SK-N-SH (cell line): ENCODE data around the gene ECHDC1. TPM values are rescaled to one million over a fixed set of nuclear protein-coding genes. Genes with fewer than 3 reads are reported as not detected.

ENCODE experiments used
- CTCF ChIA-PET: fragments of 300-600, 350-600 bp; formaldehyde crosslinking; extraction: SDS; loops from one replicate; lab custom pipeline; 2021; lab: Yijun Ruan, JAX
- POLR2A ChIA-PET: fragments of 350-600 bp; sonication (Branson Sonifier 250); formaldehyde crosslinking; extraction: SDS; loops from one replicate; lab custom pipeline; 2020; ENCODE audit warnings: antibody characterized with exemption, inconsistent platforms; lab: Yijun Ruan, JAX
- DNase-seq: peaks from one replicate; pipeline ENCODE4 v3.0.0; 2012
- H2AFZ ChIP-seq: fragments of 200-600 bp; sonication (generic); 2 replicates; pipeline ENCODE4 v1.8.1; 2016; ENCODE audit warnings: antibody characterized with exemption, mild to moderate bottlenecking, low read depth
- H3F3A ChIP-seq: fragments of 200-600 bp; sonication (generic); replicated peaks from 2 replicates; pipeline ENCODE3; 2016; ENCODE audit warnings: antibody characterized with exemption, mild to moderate bottlenecking; ENCODE audit not compliant: insufficient read depth
- H3K27ac ChIP-seq, 2 experiments: fragments of 200-500 bp in 1 of 2; fragments of 200-600 bp in 1 of 2; sonication (Bioruptor generic) in 1 of 2; sonication (generic), shearing (Covaris generic) in 1 of 2; 2 replicates each; pipeline versions ENCODE4 v1.5.1 to v1.6.1; 2014 to 2016; ENCODE audit warnings: low read depth in 2 of 2, inconsistent platforms in 1 of 2, low read length in 1 of 2, mild to moderate bottlenecking in 1 of 2, mixed read lengths in 1 of 2
- H3K27me3 ChIP-seq: fragments of 200-600 bp; sonication (generic), shearing (Covaris generic); 2 replicates; pipeline ENCODE4 v1.6.1; 2016; ENCODE audit warnings: mixed run types; ENCODE audit not compliant: insufficient read depth
- H3K36me3 ChIP-seq, 2 experiments: fragments of 200-500 bp in 1 of 2; fragments of 200-600 bp in 1 of 2; sonication (Bioruptor generic) in 1 of 2; sonication (generic) in 1 of 2; replicated peaks in 1 of 2; 2 replicates each; pipeline versions ENCODE3 to v1.5.1; 2014 to 2016; ENCODE audit warnings: low read length in 1 of 2, mild to moderate bottlenecking in 1 of 2; ENCODE audit not compliant: insufficient read depth in 2 of 2, control insufficient read depth in 1 of 2
- H3K4me1 ChIP-seq, 2 experiments: fragments of 200-500 bp in 1 of 2; fragments of 200-600 bp in 1 of 2; sonication (Bioruptor generic) in 1 of 2; sonication (generic), shearing (Covaris generic) in 1 of 2; 2 replicates each; pipeline versions ENCODE4 v1.5.1 to v1.6.1; 2014 to 2016; ENCODE audit warnings: low read depth in 1 of 2, low read length in 1 of 2, mixed run types in 1 of 2; ENCODE audit not compliant: insufficient read depth in 2 of 2, control insufficient read depth in 1 of 2
- H3K4me2 ChIP-seq: fragments of 200-600 bp; sonication (generic), shearing (Covaris generic); 2 replicates; pipeline ENCODE4 v1.6.1; 2017; ENCODE audit warnings: mixed run types
- H3K4me3 ChIP-seq, 2 experiments: fragments of 200-500 bp in 1 of 2; fragments of 200-600 bp in 1 of 2; sonication (Bioruptor generic) in 1 of 2; sonication (generic), shearing (Covaris generic) in 1 of 2; 2 replicates each; pipeline versions ENCODE4 v1.5.1 to v1.8.1; 2014 to 2016; ENCODE audit warnings: low read depth in 2 of 2, inconsistent platforms in 1 of 2, low read length in 1 of 2, mild to moderate bottlenecking in 1 of 2, mixed read lengths in 1 of 2, moderate library complexity in 1 of 2
- H3K79me2 ChIP-seq: fragments of 200-600 bp; sonication (generic); 2 replicates; pipeline ENCODE4 v1.8.1; 2017; ENCODE audit warnings: mild to moderate bottlenecking; ENCODE audit not compliant: insufficient read depth
- H3K9ac ChIP-seq: fragments of 200-600 bp; sonication (generic); 2 replicates; pipeline ENCODE4 v1.6.1; 2017; ENCODE audit warnings: mixed run types
- H3K9me2 ChIP-seq: fragments of 200-600 bp; sonication (generic); 2 replicates; pipeline ENCODE4 v1.6.1; 2017; ENCODE audit warnings: mixed run types
- H3K9me3 ChIP-seq: fragments of 200-600 bp; sonication (generic); 2 replicates; pipeline ENCODE4 v1.6.1; 2017; ENCODE audit warnings: mixed run types, mild to moderate bottlenecking, moderate library complexity
- H4K20me1 ChIP-seq: fragments of 200-600 bp; sonication (generic); 2 replicates; pipeline ENCODE4 v1.6.1; 2017; ENCODE audit warnings: mild to moderate bottlenecking, mixed run types; ENCODE audit not compliant: insufficient read depth
- CHD2 ChIP-seq: fragments of 150-350 bp; IDR thresholded peaks from 2 replicates; pipeline ENCODE4 v1.6.1; 2018; ENCODE audit warnings: low read length; ENCODE audit not compliant: partially characterized antibody
- CTCF ChIP-seq: fragments of 200-600 bp; sonication (generic); IDR thresholded peaks from 2 replicates; pipeline ENCODE4 v1.6.1; 2017; ENCODE audit warnings: antibody characterized with exemption, mild to moderate bottlenecking, moderate library complexity
- EP300 ChIP-seq, 2 experiments: IDR thresholded peaks; 2 replicates each; pipeline versions ENCODE4 v1.4.0 to v1.6.1; 2012; ENCODE audit warnings: borderline replicate concordance in 1 of 2, low read depth in 1 of 2, low read length in 1 of 2
- FOSL2 ChIP-seq: IDR thresholded peaks from 2 replicates; pipeline ENCODE4 v1.4.0; 2012; ENCODE audit warnings: low read depth, mild to moderate bottlenecking, moderate library complexity, borderline replicate concordance
- FOXM1 ChIP-seq: IDR thresholded peaks from 2 replicates; pipeline ENCODE4 v1.4.0; 2012; ENCODE audit warnings: low read depth, mild to moderate bottlenecking
- GABPA ChIP-seq: IDR thresholded peaks from 2 replicates; pipeline ENCODE4 v1.4.0; 2012; ENCODE audit warnings: low read depth, mild to moderate bottlenecking
- GATA2 ChIP-seq: sonication (generic); formaldehyde crosslinking; IDR thresholded peaks from 2 replicates; pipeline ENCODE4 v1.5.0; 2020; ENCODE audit warnings: mild to moderate bottlenecking, missing genetic modification reagents
- IRF3 ChIP-seq: fragments of 150-350 bp; IDR thresholded peaks from 2 replicates; pipeline ENCODE4 v1.6.1; 2016; ENCODE audit warnings: mild to moderate bottlenecking, low read depth, low read length
- JUND ChIP-seq: IDR thresholded peaks from 2 replicates; pipeline ENCODE4 v1.4.0; 2012
- NFIC ChIP-seq: IDR thresholded peaks from 2 replicates; pipeline ENCODE4 v1.4.0; 2012; ENCODE audit warnings: borderline replicate concordance
- NRF1 ChIP-seq: IDR thresholded peaks from 2 replicates; pipeline ENCODE4 v1.6.1; 2012; ENCODE audit warnings: low read depth, mild to moderate bottlenecking, low read length
- POLR2AphosphoS5 ChIP-seq: IDR thresholded peaks from 2 replicates; pipeline ENCODE4 v1.6.1; 2012; ENCODE audit warnings: low read depth, low read length
- RAD21 ChIP-seq: IDR thresholded peaks from 2 replicates; pipeline ENCODE4 v1.6.1; 2012; ENCODE audit warnings: mild to moderate bottlenecking, low read length
- RCOR1 ChIP-seq: fragments of 150-350 bp; IDR thresholded peaks from 2 replicates; pipeline ENCODE4 v1.6.1; 2017; ENCODE audit warnings: antibody characterized with exemption, low read length
- REST ChIP-seq: IDR thresholded peaks from 2 replicates; pipeline ENCODE4 v1.6.1; 2012; ENCODE audit warnings: mild to moderate bottlenecking, low read depth, low read length, moderate library complexity
- RFX5 ChIP-seq: IDR thresholded peaks from 2 replicates; pipeline ENCODE4 v1.6.1; 2012; ENCODE audit warnings: mild to moderate bottlenecking, improper control_type of control experiment, low read length
- RXRA ChIP-seq: IDR thresholded peaks from 2 replicates; pipeline ENCODE4 v1.4.0; 2012; ENCODE audit warnings: low read depth, mild to moderate bottlenecking, borderline replicate concordance
- SIN3A ChIP-seq: IDR thresholded peaks from 2 replicates; pipeline ENCODE4 v1.6.1; 2012; ENCODE audit warnings: low read depth, mild to moderate bottlenecking, low read length, moderate library complexity, borderline replicate concordance
- TCF12 ChIP-seq: IDR thresholded peaks from 2 replicates; pipeline ENCODE4 v1.4.0; 2012
- USF1 ChIP-seq: IDR thresholded peaks from 2 replicates; pipeline ENCODE4 v1.4.0; 2012; ENCODE audit warnings: low read depth, borderline replicate concordance
- USF2 ChIP-seq: fragments of 150-350 bp; IDR thresholded peaks from 2 replicates; pipeline ENCODE4 v1.6.1; 2017; ENCODE audit warnings: antibody characterized with exemption, low read length, low read depth, borderline replicate concordance
- ZBTB33 ChIP-seq: IDR thresholded peaks from 2 replicates; pipeline ENCODE4 v1.4.0; 2012; ENCODE audit warnings: low read depth, borderline replicate concordance
- WGBS: methylation state at CpG from one replicate; pipeline ENCODE4 v1.1.6; 2017; ENCODE audit warnings: low lambda C conversion rate; 5-methylcytosine and 5-hydroxymethylcytosine counted together
- polyA plus RNA-seq, 3 experiments: library from polyadenylated mRNA; depleted of rRNA; stranded (reverse); fragments of >200 nt; gene quantifications; 2 replicates each; pipeline ENCODE4 v1.2.3, GENCODE V29; 2012

ECHDC1 gene
- polyA plus RNA-seq, 1 of the 3 experiments (the other 2 are of a cell fraction): 23.3 TPM

- H3K4me3 ChIP-seq: no peak overlapping the region; a peak in 1 of 4 replicates
- peak overlapping the region; percentile 29 to 74; a peak in 3 of 4 replicates for H3K27ac ChIP-seq
- H3K36me3 ChIP-seq: peaks cover 0 to 20% of the 10 kb centered on the region in 2 experiments
- TF ChIP-seq POLR2AphosphoS5 (peak; percentile 37; the same call in 1 of the 2 replicates), REST (no peak), FOXM1 (no peak), NRF1 (no peak), IRF3 (no peak), USF1 (no peak), SIN3A (no peak), GATA2 (CRISPR knock-in tag) (no peak), NFIC (peak; percentile 41; the same call in 1 of the 2 replicates), RAD21 (no peak), CTCF (no peak), USF2 (no peak), FOSL2 (peak; percentile 85), ZBTB33 (no peak), TCF12 (peak; percentile 85), RXRA (no peak), GABPA (no peak), CHD2 (no peak), RFX5 (0 out of 2 replicates have a peak, but pooled peaks have one; percentile 46), EP300 (IDR thresholded peaks at IDR 0.05; ENCODE audit: borderline replicate concordance in 1 of 2, low read depth in 1 of 2, low read length in 1 of 2) (peak; percentile 10 to 55; a peak in 1 of 4 replicates), RCOR1 (no peak), JUND (peak; percentile 90)
These were observed 23.0 kb upstream of the ECHDC1 start for GRCh38 chr6:127366282-127367022.

More at GRCh38 chr6:127366282-127367022, 23.0 kb upstream of the ECHDC1 start:
- WGBS: 0% methylated on average over 5 of the region's 5 CpGs
- ChIA-PET CTCF (interaction anchor here (1.1 kb wide), 1 partner anchor 14 kb away, joined by 3 read pairs; no protein-coding TSS in a partner anchor), POLR2A (no interaction called here)
- Histone ChIP-seq H3K9ac (peak overlapping the region; percentile 44; the same call in 1 of the 2 replicates), H3K9me2 (no peaks in the 10 kb centered on the region), H4K20me1 (no peaks in the 10 kb centered on the region), H2AFZ (peak overlapping the region; percentile 82; the same call in 1 of the 2 replicates), H3K4me1 (peaks cover 0 to 7% of the 10 kb centered on the region in 2 experiments; a peak in 2 of 4 replicates), H3K9me3 (0 out of 2 replicates have a peak, but pooled peaks cover 3% of the 10 kb centered on the region), H3K27me3 (no peaks in the 10 kb centered on the region), H3K79me2 (no peaks in the 10 kb centered on the region), H3F3A (peaks cover 8% of the 10 kb centered on the region), H3K4me2 (peak overlapping the region; percentile 61)
- DNase-seq: no peak
